Measurements from ENCODE around the gene GFAP.
A peak's percentile ranks its signal among the peaks of the same experiment; 100 is the strongest.
"Not testable (repeated sequence)": the region's sequence is repeated elsewhere in the genome, so short reads cannot be mapped to it uniquely, and the experiment has no call there.

GFAP gene

DNA sequence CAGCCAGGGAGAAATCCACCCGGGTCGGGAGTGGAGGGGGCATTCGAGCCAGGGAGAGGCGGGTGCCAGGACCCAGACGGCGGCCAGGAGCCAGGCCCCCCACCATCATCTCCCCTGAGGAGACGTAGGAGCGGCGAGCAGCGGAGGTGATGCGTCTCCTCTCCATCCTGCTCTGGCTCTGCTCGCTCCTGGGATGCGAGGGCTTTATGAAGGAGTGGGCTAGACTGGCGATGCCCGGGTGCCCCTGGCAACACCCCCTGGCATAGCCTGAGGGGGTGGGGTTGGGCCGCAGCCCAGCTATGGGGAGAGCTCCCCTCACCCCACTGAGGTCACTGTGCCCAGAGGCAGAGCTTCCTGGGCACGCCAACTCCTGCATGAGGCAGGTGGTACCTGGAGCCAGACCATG lies at the start of gene GFAP:
GFAP (minus strand) TSS at position 180 of the 406 bp plus-strand sequence; CDS start at position 166, 14 bp downstream.
- DNase-seq (no peak), ATAC-seq (no peak)

DNA sequence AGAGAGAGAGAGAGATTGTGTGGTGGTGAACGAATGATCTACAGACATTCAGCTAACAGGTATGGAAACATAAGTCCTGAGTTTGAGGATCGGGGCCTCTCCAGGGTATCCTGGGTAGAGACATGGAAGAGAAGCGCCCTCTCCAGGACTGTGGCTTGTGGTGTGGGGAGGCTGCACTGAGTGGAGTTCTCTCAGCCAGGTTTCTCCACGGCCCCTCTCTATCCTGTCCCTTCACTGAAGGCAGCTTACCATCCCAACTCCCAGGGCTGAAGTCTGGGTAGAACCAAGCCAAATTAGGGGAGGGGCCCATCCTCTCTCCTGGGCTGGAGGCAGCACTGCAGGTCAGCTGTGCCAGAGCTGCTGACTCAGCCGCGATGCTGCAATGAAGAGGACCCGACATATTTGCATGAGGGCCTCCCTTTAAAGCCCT lies 46.6 kb upstream of the GFAP start:
- ATAC-seq = no peak
- no peak for DNase-seq

DNA sequence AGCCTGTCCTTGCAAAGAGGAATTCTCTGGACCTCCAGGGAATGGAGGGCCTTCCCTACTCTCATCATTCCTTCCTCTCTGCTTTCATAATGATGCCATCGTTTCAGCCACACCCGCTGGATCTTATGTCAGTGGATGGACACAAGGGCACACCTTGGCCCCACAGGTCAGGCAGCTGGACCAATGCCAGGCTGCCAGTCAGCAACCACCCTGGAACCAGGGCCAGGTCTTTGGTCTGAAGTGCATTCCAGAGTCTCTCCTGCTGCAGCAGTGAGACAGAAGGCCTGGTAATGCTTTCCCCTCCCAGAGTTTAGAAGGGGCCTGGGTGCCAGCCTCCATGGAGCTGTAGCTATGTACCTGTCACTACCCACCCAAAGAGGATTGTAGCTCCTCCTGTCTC lies 45.4 kb upstream of the GFAP start:
- DNase-seq (no peak), ATAC-seq (no peak)

DNA sequence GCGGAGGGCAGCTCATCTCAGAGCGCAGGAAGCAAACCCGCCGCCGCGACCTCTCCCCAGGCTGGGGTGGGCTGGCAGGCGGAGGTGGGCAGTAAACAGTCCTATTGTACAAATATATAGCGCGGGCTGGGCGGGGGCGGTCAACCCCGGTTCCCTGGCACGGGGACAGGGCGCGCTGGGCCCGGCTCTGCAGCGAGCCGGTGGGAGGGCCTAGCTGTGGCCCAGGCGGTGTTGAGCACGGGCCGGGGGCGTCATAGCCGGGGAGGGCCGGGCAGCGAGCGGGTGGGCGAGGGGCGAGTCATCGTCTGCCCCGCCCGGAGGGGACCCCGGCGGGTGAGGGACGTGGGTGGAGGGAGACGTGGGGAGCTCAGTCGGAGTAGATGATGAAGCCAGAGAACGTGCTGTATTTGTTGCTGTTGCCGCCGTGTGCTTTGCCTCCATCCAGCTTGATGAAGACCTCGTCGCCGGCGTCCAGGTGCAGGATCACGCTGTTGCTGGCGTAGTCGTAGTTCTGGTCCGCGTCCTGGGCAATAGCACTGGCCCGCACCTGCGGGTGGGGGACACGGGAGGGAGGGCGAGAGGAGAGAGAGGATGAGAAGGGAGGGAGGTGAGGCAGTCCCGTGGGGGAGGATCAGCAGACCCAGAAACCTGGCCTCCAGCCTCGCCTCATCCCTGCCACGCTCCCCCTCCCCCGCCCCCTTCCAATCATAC lies 44.7 kb upstream of the GFAP start:
- ATAC-seq (no peak), DNase-seq (no peak)

DNA sequence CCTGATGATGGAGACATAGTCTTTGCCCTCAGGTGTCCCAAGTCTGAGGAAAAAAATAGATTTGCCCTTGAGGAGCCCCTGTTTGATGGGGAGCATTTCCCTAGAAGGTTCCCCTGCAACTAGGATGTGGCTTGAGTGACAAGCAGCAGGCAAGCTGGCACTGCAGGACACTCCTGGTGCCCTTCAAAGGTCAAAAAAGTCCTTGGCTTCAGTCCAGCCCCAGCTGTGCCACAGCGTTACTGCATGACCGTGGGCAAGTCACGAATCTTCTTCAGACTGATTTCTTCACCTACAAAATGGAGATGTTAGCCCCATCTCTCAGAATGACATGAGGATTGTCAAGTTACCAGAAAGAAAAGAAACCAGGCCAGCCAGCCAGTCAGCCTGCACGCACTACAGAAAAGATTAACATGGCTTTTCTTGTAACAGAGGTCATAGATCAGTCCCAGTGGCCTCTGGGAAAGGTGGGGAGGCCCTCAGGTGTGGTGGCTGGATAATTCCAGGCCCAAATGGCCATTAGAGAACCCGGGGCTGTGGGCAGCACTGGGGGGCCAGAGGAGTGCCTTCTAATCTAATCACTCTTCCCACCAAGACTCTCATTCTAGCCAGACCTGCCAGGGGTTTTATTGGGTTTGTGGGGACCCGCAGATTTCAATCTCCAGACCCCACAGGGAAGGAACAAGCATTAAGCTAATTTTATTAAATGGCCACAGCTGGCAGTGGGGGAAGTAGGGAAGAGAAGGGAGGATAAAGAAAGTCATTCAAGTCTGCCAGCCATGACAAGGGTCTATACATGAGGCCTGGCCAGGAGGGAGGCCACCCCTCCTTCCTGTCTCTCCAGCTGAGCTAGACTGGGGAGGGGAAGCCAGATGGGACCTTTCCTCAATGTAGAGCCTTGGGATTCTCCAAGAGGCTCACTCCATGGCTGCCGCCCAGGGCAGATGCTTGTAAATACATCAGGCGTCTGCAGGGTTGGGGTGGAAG lies 42.0 kb upstream of the GFAP start:
- no peak for ATAC-seq

DNA sequence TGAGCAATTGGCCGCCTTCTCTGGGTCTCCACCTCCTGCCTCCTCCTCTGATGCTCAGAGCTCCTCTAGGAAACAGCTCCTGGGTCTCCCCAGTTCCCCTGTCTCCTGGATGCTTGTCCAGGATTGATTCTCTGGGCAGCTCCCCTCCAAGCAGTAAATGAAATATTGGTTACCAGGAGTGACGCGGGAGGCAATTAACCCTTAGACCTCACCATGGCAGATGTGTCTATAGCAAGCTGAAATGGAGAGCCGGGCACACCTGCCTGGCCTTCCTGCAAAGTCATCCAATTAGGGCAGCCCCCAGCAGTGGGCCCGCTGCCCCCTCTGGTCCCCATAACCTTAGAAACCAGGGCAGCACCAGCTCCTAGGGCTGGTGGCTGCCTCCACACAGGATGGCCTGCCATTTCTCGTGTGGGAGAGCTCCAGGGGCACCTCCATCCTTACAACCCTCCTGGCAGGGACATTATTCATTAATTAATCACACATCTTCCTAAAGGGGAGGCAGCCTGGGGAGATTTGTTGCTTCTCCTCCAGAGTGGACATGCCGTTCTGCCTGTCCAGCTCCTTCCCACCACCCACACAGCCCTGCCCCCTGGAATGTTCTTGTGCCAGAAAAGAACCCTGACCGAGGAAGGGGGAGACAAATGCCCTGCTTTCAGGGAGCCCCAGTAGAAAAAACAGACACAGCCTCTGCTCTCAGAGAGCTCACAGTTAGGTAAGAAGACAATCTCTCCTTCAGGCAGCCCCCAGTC lies 40.5 kb upstream of the GFAP start:
- no peak for DNase-seq

More for the DNA sequence above, 42.0 kb upstream of the GFAP start:
- DNase-seq = no peak

DNA sequence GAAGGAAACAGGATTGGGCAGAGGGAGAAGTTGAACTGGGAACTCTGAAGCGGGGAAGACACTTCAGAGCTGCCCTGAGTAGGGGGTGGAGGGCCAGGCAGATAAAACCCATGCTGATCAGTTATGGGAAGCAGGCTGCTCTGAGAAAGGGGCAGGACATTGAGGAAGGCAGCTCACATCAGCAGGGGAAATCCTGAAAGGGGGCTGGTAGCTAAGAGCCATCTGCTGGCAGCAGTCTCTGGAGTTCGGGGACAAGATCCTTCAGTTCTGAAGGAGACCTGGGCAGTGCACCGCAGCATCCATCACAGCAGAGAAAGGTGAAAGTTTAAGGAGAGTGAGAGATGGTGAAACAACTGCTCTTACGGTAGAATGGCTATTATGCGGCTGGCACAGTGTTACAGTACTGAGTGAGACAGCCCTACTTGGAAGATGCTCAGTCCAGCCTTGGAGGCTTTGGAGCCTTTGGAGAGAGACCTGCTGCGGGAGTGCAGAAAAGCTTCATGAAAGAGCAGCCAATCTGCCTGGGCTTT lies 37.7 kb upstream of the GFAP start:
- no peak for ATAC-seq
- DNase-seq = no peak

More for the DNA sequence above, 40.5 kb upstream of the GFAP start:
- no peak for ATAC-seq

DNA sequence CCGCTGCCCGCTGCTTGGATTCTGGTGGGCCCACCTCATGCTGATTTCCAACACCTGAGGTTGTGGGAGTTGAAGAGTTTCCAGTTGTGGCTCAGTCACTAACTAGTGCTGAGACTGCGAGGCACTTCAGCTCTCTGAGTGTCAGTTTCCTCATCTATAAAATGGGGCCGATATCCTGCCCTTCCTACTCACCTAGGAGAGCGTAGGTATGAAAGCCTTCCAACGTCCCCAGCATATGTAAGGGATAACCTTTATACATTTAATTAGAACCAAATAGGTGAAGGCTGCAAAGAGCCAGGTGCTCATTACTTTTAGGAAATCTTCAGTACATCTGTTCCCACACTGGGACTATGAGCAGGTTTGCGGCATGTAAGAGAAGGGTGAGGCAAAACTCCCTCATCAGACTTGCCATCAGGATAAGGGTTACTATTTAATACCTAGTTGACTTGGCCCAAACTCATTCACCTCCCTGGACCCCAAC lies 33.1 kb upstream of the GFAP start:
- DNase-seq = no peak

DNA sequence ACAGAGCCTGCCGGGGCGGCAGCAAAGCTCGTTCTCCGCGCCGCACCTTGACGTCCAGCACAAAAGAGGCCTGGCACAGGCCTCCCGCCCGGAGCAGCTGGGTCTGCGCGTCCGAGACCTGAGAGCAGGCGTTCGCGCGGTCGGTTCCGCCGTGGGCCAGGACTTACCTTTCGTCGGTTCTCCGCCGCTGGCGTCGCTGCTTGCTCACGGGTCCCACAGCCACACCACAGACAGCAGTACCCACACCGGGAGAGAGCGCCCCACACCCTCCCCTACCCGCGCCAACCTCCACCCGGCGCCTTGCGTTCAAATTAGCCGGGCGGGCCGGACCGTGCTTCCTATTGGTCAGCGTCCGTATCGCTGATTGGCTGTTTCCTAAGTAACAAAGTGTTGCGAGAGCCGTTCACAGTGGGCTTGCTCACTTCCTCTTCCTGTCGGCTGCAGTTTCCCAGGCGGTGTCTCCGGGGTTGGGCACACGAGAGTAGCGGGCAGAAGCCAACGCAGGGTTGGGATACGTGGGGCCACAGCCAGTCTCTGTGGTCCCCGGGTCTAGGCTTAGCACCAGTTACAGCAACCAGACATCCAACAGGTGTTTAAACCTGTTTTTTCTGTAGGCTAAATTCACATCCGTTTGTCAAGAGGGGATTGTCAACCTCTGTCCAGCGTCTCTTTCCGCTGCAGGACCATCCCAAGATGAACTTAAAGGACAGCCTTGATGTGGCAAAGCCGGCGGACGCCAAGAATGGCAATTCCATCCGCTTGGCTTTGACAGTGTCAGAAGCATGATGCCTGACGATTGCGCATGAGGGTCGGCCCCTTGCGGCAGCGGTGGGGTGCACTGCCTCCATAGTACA lies 32.4 kb upstream of the GFAP start, which contains the start of gene KIF18B:
KIF18B (minus strand) TSS at position 313 of the 854 bp plus-strand sequence. CDS start 11,429 bp downstream, outside the sequence.
- ATAC-seq = peak; percentile 98
- DNase-seq = peak; percentile 91

More for the DNA sequence above, 33.1 kb upstream of the GFAP start:
- no peak for ATAC-seq

DNA sequence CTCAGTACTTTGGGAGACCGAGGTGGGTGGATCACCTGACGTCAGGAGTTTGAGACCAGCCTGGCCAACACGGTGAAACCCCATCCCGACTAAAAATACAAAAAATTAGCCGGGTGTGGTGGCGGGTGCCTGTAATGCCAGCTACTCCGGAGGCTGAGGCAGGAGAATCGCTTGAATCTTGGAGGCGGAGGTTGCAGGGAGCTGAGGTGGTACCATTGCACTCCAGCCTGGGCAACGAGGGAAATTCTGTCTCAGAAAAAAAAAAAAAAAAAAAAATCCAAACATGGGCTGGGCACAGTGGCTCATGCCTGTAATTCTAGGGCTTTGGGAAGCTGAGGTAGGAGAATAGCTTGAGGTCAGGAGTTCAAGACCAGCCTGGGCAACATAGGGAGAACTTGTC lies 30.4 kb upstream of the GFAP start:
- DNase-seq, ATAC-seq: not testable (repeated sequence)

DNA sequence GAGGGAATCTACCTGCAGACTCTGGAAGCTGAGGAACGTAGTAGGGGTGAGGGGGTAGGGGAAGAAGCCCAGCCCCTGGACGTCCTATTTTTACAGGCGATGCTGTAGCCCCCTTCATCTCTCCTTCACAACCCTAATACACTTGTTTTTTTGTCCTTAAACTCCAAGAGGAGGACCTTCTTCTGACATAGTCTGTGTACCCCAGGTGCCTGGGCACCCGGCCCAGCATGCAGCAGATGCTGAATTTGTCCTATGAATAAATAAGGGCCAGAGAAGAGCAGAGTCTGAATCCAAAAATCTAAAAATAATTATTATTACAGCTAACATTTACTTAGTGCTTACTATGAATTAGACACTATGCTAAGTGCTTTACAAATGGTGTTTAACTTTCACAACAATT lies 27.2 kb upstream of the GFAP start:
- DNase-seq = no peak
- no peak for ATAC-seq

DNA sequence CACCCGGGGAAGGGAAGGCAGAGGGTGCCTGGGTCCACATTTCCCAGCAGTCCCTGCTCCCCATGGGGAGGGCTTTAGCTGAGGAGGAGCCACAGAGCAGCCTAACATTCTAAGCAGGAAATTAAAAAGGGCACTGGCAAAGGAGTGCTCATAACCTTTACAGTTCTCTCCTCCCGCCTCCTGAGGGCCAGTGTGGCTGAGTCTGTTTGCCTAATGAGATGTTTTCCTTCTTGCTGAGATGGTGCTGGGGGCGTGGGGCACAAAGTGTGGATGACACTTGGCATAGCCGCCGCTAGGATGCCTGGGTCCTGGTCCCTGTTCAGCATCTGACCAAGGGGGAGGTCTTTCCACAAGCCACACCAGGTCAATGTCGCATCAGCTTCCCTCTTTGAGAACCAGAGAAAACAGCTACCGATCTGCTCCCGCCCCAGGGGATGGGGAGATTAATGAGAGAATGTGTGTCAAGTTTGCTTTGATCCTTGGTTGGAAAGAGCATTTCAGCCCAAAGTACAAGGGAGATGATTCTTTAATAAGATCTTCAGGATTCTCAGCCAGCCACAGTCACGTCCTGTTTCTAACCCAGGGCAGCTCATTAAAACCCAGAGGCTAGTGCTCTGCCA lies 26.5 kb upstream of the GFAP start:
- ATAC-seq (peak; percentile 46), DNase-seq (no peak)

DNA sequence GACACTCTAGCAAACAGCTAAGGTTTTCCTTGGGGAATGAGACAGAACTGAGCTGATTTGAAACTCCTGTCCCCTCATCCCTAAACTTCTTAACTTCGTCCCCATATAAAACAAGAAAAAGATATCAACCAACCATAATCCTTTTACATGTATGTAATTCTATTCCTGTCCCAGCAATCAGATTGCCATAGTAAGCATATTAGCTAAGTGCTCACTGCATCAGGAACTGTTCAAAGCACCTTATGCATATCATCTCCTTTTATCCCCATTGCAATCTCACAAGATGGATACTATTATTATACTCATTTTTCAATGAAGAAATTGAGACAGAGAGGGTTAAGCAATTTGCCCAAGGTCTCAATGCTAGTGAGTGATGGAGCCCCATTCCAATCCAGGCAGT lies 25.5 kb upstream of the GFAP start:
- ATAC-seq = no peak
- DNase-seq = no peak

DNA sequence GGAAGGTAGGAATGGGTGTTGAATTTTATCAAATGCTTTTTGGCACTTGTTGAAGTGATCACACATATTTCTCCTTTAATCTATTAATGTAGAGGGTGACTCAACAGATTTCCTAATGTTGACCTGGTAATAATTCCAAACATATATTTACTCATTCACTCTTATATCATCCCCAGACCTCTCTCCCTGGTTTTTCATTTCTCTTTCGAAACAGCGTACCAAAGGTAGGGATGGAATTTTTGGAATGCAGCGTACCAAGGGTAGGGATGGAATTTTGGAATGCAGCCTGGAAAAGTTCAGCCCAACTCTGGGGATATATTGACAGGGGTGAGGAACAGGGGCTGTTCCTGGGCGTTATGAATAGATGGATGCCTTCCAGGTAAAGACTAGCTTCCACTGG lies 25.0 kb upstream of the GFAP start:
- DNase-seq (no peak), ATAC-seq (no peak)

DNA sequence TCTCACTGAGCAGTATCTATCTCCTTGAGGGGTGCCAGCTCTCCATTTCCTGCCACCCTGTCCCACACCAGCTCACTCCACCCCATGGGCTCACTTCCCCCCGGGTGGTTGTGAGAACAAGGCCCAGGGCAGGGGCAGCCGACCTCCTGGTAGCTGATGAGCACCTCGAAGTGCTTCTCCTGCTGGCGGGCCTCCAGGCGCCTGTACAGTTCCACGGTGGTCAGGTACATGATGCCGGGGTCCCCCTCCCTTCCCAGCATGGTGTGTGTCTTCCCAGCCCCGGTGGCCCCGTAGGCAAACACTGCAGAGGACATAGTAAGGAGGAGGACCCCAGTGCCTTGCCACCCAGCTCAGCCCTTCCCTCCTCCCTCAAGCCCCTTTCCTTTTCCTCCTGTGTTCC lies 19.8 kb upstream of the GFAP start:
- DNase-seq = no peak
- no peak for ATAC-seq

DNA sequence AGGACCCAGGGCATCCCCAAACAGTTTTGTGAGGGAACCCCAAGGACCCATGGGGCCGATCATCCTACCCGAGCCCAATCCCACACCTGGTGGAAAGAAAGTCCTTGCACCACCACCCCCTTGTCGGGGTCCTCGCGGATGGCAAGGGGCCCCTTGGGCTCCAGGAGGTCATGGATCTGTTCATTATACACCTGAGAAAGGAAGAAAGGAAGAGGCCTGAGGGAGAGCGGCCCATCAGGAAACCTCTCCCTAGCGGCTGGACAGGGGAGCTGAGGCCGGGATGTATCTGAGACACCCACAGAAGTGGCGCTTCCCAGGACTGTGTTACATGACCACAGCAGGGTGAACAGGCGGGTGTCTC lies 19.4 kb upstream of the GFAP start:
- DNase-seq = no peak
- no peak for ATAC-seq

DNA sequence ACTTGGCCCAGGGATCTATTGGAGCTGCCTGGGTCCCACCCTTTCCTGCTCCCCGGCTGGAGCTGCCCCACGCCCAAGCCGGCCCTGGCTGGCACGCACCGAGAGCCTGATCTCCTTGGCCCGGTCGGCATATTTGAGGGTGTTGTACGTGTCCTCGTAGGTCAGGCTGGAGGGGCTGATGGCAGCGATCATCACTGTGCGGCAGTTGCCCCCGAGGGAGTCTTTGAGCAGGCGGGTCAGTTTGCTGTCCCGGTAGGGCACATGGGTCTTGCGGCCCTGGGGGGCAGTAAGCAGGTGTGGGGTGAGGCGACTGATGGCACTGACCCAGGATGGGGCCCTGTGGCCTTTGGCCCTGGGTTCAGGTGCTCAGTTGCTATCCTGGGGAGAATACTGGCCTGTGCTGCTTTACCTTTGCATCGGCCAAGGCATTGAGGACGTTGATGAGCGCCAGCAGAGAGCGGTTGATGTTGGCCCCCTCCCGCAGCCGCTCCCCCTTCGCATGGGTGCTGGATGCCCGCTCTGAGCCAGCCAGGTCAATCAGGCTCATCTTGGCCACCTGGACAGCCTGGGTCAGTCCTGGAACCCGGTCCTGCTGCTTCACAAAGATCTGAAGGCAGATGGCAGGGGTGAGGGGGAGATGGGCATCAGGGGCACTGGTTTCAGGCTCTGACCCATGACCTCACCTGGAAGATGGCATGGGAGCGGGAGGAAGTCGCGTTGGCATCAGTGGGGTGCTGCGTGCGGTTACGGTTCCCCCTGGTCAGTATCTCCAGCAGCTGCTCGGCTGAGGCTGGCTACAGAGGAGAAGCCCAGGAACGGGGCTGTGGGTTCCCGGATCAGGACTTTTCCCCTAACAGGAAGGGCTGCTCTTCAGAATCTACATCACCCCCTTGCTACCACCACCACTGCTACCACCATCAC lies 18.8 kb upstream of the GFAP start:
- no peak for ATAC-seq
- DNase-seq = no peak

DNA sequence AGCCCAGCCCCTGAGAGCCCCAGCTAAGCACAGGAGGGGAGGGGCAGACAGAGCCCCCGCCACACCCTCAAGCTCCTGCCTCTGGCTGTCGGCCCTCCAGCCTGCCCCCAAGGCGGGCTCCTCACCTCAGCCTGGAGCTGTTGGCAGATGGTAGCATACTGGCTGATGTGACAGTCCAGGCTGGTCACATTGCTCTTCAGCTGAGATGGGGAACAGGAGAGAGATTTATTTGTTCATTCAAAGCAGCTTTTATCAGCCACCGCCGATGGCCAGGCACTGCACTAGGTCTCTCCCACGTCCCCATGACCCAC lies 17.4 kb upstream of the GFAP start:
- ATAC-seq = no peak
- no peak for DNase-seq

DNA sequence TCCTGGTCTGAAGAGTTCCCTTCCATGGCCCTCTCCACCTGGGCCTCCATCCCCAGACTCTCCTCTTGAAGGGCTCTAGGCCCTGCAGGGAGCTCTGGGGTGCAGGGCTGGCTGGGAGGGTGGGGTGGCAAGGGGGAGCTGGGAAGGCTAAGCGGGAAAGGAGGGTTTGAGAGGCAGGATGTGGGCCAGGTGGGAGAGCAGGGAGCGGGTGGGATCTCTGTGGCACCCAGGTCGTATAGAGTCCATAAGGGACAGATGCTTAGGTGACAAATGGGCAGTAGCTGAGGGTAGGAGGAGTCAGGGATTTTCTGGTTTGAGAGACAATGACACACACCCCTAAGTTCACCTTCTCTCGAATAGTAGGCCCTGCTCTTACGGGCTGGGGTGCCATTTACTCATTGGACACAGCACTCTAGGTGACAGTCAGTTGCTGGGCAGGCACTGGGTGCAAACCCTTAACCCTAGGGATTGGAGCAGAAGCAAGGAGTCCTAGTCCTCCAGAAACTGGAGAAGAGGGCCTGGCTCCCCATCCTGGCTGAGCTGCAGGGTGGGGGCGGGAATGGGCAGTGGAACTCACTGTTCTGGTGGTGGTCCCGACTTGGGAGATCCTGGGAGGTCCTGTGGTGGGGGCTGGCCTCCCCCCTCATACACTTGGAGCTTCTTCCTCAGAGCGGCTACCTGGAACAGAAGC lies 16.9 kb upstream of the GFAP start:
- ATAC-seq (peak; percentile 32), DNase-seq (no peak)

Measured in stimulated activated naive CD8-positive, alpha-beta T cell treated with anti-CD3 and anti-CD28 coated beads, Interleukin-15, Interleukin-2, amounts not matched to agents 100 U/mL and 50 U/mL, for 24 hours (primary cell).